Neural progenitor cell (in vitro differentiated cells): ENCODE measurements around the gene P3H4. TPM values are rescaled to one million over a fixed set of nuclear protein-coding genes. Genes with fewer than 3 reads are reported as not detected.
"Not testable (repeated sequence)": the region's sequence is repeated elsewhere in the genome, so short reads cannot be mapped to it uniquely, and the experiment has no call there.

Source experiments
- DNase-seq: peaks from one replicate; pipeline ENCODE4 v3.0.0-alpha.2; 2016; ENCODE audit warnings: low spot score
- H2AFZ ChIP-seq: fragments of 200-600 bp; sonication (generic); replicated peaks from 2 replicates; pipeline ENCODE4 v1.6.1; 2016; ENCODE audit warnings: antibody characterized with exemption
- H3F3A ChIP-seq: fragments of 200-600 bp; sonication (generic); 2 replicates; pipeline ENCODE4 v1.6.1; 2016; ENCODE audit warnings: antibody characterized with exemption, low read depth
- H3K27ac ChIP-seq: fragments of 200-600 bp; sonication (generic); 2 replicates; pipeline ENCODE4 v1.5.1; 2016; ENCODE audit warnings: mild to moderate bottlenecking
- H3K27me3 ChIP-seq: fragments of 200-600 bp; sonication (generic); 2 replicates; pipeline ENCODE4 v1.6.1; 2016; ENCODE audit warnings: mild to moderate bottlenecking, moderate library complexity
- H3K36me3 ChIP-seq: fragments of 200-600 bp; sonication (generic); 2 replicates; pipeline ENCODE4 v1.5.1; 2016
- H3K4me1 ChIP-seq: fragments of 200-600 bp; sonication (generic); 2 replicates; pipeline ENCODE4 v1.6.1; 2016; ENCODE audit warnings: mixed run types
- H3K4me2 ChIP-seq: fragments of 200-600 bp; sonication (generic); 2 replicates; pipeline ENCODE4 v1.6.1; 2016
- H3K4me3 ChIP-seq: fragments of 200-600 bp; sonication (generic); 2 replicates; pipeline ENCODE4 v1.5.1; 2016
- H3K79me2 ChIP-seq: fragments of 200-600 bp; sonication (generic); 2 replicates; pipeline ENCODE4 v1.6.1; 2016; ENCODE audit warnings: low read depth
- H3K9ac ChIP-seq: fragments of 200-600 bp; sonication (generic); 2 replicates; pipeline ENCODE4 v1.6.1; 2016
- H3K9me3 ChIP-seq: fragments of 200-600 bp; sonication (generic); 2 replicates; pipeline ENCODE4 v1.5.1; 2016; ENCODE audit warnings: low read depth
- H4K20me1 ChIP-seq: fragments of 200-600 bp; sonication (generic); 2 replicates; pipeline ENCODE4 v1.6.1; 2016; ENCODE audit warnings: low read depth
- H3K27ac Mint-ChIP-seq: 3 replicates; pipeline ENCODE4 v1.8.0; 2021; ENCODE audit warnings: mixed read lengths
- H3K27me3 Mint-ChIP-seq: 2 replicates; pipeline ENCODE4 v1.8.0; 2022; ENCODE audit warnings: low read depth, mild to moderate bottlenecking, inconsistent platforms, moderate library complexity, mixed read lengths; ENCODE audit not compliant: insufficient read depth
- H3K36me3 Mint-ChIP-seq: 3 replicates; pipeline ENCODE4 v1.8.0; 2021; ENCODE audit warnings: mixed read lengths
- H3K4me1 Mint-ChIP-seq: 3 replicates; pipeline ENCODE4 v1.8.0; 2021; ENCODE audit warnings: mixed read lengths
- H3K4me3 Mint-ChIP-seq: 3 replicates; pipeline ENCODE4 v1.8.0; 2021; ENCODE audit warnings: mild to moderate bottlenecking, moderate library complexity, mixed read lengths
- H3K9me3 Mint-ChIP-seq: 3 replicates; pipeline ENCODE4 v1.8.0; 2020; ENCODE audit warnings: mixed read lengths
- EZH2 ChIP-seq: fragments of 200-600 bp; sonication (generic); IDR thresholded peaks from 2 replicates; pipeline ENCODE4 v1.6.1; 2017; ENCODE audit warnings: antibody characterized with exemption, mild to moderate bottlenecking, moderate library complexity
- EZH2phosphoT487 ChIP-seq: fragments of 200-600 bp; sonication (generic); IDR thresholded peaks from 2 replicates; pipeline ENCODE4 v1.6.1; 2017; ENCODE audit warnings: antibody characterized with exemption
- total RNA-seq: library from RNA; depleted of rRNA; stranded (reverse); fragments of >200 nt; gene quantifications from 2 replicates; pipeline ENCODE4 v1.2.3, GENCODE V29; 2015; ENCODE audit warnings: low replicate concordance
- TF ChIP-seq, protein P1 (sequence below): fragments of 200-600 bp; sonication (generic); IDR thresholded peaks from 2 replicates; pipeline ENCODE4 v1.5.1; 2017; ENCODE audit warnings: antibody characterized with exemption, mild to moderate bottlenecking

P3H4 gene
- total RNA-seq, 1 donor from 2014 or later: 18.7 TPM

GRCh38 chr17:41849251-41849990 is 37.7 kb upstream of the P3H4 start:
- Histone ChIP-seq H3K4me3 (no peak overlapping the region), H3K27ac (no peak overlapping the region), H3K27me3 (no peaks in the 10 kb centered on the region), H3K79me2 (peaks cover 54% of the 10 kb centered on the region), H3K36me3 (no peaks in the 10 kb centered on the region), H3K4me1 (no peaks in the 10 kb centered on the region), H3K9me3 (no peaks in the 10 kb centered on the region), H3F3A (no peaks in the 10 kb centered on the region), H3K9ac (no peak overlapping the region), H4K20me1 (peaks cover 49% of the 10 kb centered on the region), H3K4me2 (no peak overlapping the region), H2AFZ (no peak overlapping the region)
- no peak for DNase-seq
- Mint-ChIP-seq H3K4me1 (no peaks in the 10 kb centered on the region), H3K27ac (no peak overlapping the region), H3K9me3 (no peaks in the 10 kb centered on the region), H3K36me3 (peaks cover 7% of the 10 kb centered on the region), H3K27me3 (peaks cover 2% of the 10 kb centered on the region), H3K4me3 (no peak overlapping the region)
- TF ChIP-seq EZH2phosphoT487 (no peak), EZH2 (no peak)
- TF ChIP-seq, protein P1, sequence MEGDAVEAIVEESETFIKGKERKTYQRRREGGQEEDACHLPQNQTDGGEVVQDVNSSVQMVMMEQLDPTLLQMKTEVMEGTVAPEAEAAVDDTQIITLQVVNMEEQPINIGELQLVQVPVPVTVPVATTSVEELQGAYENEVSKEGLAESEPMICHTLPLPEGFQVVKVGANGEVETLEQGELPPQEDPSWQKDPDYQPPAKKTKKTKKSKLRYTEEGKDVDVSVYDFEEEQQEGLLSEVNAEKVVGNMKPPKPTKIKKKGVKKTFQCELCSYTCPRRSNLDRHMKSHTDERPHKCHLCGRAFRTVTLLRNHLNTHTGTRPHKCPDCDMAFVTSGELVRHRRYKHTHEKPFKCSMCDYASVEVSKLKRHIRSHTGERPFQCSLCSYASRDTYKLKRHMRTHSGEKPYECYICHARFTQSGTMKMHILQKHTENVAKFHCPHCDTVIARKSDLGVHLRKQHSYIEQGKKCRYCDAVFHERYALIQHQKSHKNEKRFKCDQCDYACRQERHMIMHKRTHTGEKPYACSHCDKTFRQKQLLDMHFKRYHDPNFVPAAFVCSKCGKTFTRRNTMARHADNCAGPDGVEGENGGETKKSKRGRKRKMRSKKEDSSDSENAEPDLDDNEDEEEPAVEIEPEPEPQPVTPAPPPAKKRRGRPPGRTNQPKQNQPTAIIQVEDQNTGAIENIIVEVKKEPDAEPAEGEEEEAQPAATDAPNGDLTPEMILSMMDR: no peak

DNA sequence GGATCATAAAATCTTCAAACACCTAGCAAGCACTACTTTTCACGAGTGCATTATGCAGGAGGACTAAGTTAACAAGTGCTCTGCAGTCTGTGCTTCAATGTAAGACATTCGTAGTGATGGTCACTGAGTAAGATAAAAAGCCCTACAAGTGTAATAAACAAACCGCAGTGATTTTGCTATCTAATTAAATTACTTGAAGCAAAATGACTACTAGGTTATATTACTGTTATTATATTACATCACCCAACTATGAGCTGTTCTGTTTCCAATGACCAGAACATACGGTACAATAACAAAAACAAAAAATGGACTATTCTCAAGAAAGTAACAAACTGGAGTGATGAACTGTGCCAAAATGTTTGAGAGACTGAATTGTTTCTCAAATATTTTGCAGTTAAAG is 37.0 kb upstream of the P3H4 start:
- H3K27ac ChIP-seq: no peak overlapping the region
- H3K79me2 ChIP-seq: peaks cover 48% of the 10 kb centered on the region
- H3K4me3 ChIP-seq: no peak overlapping the region
- H3K27ac Mint-ChIP-seq: no peak overlapping the region
- no peak overlapping the region for H2AFZ ChIP-seq
- H3K4me3 Mint-ChIP-seq: no peak overlapping the region
- peaks cover 7% of the 10 kb centered on the region for H3K36me3 Mint-ChIP-seq
- H3K9me3 Mint-ChIP-seq: no peaks in the 10 kb centered on the region
- H3K9me3 ChIP-seq: no peaks in the 10 kb centered on the region
- H3K27me3 Mint-ChIP-seq: peaks cover 2% of the 10 kb centered on the region
- no peaks in the 10 kb centered on the region for H3K4me1 Mint-ChIP-seq
- TF ChIP-seq EZH2phosphoT487: no peak
- TF ChIP-seq, protein P1: no peak
- DNase-seq: no peak
- H3K27me3 ChIP-seq: no peaks in the 10 kb centered on the region
- H3K9ac ChIP-seq: no peak overlapping the region
- no peaks in the 10 kb centered on the region for H3F3A ChIP-seq
- no peak overlapping the region for H3K4me2 ChIP-seq
- H3K4me1 ChIP-seq: no peaks in the 10 kb centered on the region
- no peaks in the 10 kb centered on the region for H3K36me3 ChIP-seq
- H4K20me1 ChIP-seq: peaks cover 44% of the 10 kb centered on the region

GRCh38 chr17:41844971-41845370 is 33.2 kb upstream of the P3H4 start:
- H3K36me3 ChIP-seq: no peaks in the 10 kb centered on the region
- H3K27me3 Mint-ChIP-seq: peaks cover 4% of the 10 kb centered on the region
- H3K36me3 Mint-ChIP-seq: no peaks in the 10 kb centered on the region
- no peaks in the 10 kb centered on the region for H3K27me3 ChIP-seq
- H3K4me3 ChIP-seq: no peak overlapping the region
- TF ChIP-seq EZH2: no peak
- TF ChIP-seq, protein P1: no peak
- no peak overlapping the region for H3K4me3 Mint-ChIP-seq
- no peak overlapping the region for H3K9ac ChIP-seq
- H3K27ac ChIP-seq: no peak overlapping the region
- no peaks in the 10 kb centered on the region for H3F3A ChIP-seq
- H4K20me1 ChIP-seq: peaks cover 19% of the 10 kb centered on the region
- no peaks in the 10 kb centered on the region for H3K9me3 Mint-ChIP-seq
- no peak overlapping the region for H2AFZ ChIP-seq
- no peaks in the 10 kb centered on the region for H3K4me1 Mint-ChIP-seq
- no peaks in the 10 kb centered on the region for H3K9me3 ChIP-seq
- DNase-seq: no peak
- peaks cover 11% of the 10 kb centered on the region for H3K79me2 ChIP-seq
- H3K4me1 ChIP-seq: no peaks in the 10 kb centered on the region
- H3K4me2 ChIP-seq: no peak overlapping the region
- H3K27ac Mint-ChIP-seq: no peak overlapping the region

- H3K9ac ChIP-seq, H3K4me3 Mint-ChIP-seq, H3F3A ChIP-seq, H2AFZ ChIP-seq, H3K79me2 ChIP-seq, H3K27ac ChIP-seq, H4K20me1 ChIP-seq, H3K36me3 ChIP-seq, DNase-seq, H3K27ac Mint-ChIP-seq, H3K4me2 ChIP-seq, H3K36me3 Mint-ChIP-seq, H3K4me3 ChIP-seq, H3K9me3 ChIP-seq, H3K9me3 Mint-ChIP-seq, H3K27me3 Mint-ChIP-seq, H3K4me1 ChIP-seq, H3K4me1 Mint-ChIP-seq: not testable (repeated sequence)
- H3K27me3 ChIP-seq: peaks cover 14% of the 10 kb centered on the region
These were observed 29.0 kb upstream of the P3H4 start for GRCh38 chr17:41840781-41841180.

- H3K9ac ChIP-seq, H3F3A ChIP-seq, H3K27ac Mint-ChIP-seq, H3K4me1 Mint-ChIP-seq, H4K20me1 ChIP-seq, H3K36me3 Mint-ChIP-seq, H3K36me3 ChIP-seq, H3K4me1 ChIP-seq, H3K4me2 ChIP-seq, DNase-seq, H2AFZ ChIP-seq, H3K27me3 Mint-ChIP-seq, H3K9me3 ChIP-seq, H3K4me3 ChIP-seq, H3K9me3 Mint-ChIP-seq, H3K4me3 Mint-ChIP-seq, H3K27ac ChIP-seq: not testable (repeated sequence)
- Histone ChIP-seq H3K27me3 (peaks cover 14% of the 10 kb centered on the region), H3K79me2 (peaks cover 11% of the 10 kb centered on the region)
These were observed 27.7 kb upstream of the P3H4 start for GRCh38 chr17:41839448-41839847.
